ENCODE results near the gene TSC1. TPM values are rescaled to one million over a fixed set of nuclear protein-coding genes. Genes with fewer than 3 reads are reported as not detected.

Gene TSC1
- total RNA-seq, 1 experiment from 2014 or later: 53.5 TPM

DNA sequence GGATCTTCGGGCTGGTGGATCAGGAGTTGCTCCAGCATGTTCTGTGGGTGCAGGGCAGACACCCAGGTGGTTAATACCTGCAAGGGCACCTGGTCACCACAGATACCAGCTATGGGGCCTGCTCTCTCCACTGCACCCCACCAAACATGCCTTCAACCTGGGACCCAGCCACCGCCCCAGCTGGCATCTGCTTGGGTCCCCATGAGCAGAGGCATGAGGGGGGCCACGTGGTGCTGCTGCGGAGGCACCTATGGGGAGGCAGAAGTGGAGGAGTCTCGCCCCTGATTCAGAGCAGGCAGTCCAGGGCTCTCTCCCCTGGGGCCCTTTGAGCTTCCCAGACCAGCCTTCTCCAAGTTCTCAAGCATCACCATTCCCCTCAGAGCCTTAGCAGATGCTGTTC, 69.3 kb downstream of the TSC1 start:
- no peaks in the 10 kb centered on the region for H3K9me3 ChIP-seq
- H3K36me3 ChIP-seq (ENCODE audit: control insufficient read depth, insufficient read depth, low read length): no peaks in the 10 kb centered on the region
- Mint-ChIP-seq H3K9me3 (ENCODE audit: unreplicated experiment) (no peaks in the 10 kb centered on the region), H3K4me1 (ENCODE audit: low read depth, unreplicated experiment) (peaks cover 6% of the 10 kb centered on the region), H3K4me3 (ENCODE audit: unreplicated experiment) (no peak overlapping the region), H3K27ac (ENCODE audit: unreplicated experiment) (no peak overlapping the region), H3K36me3 (ENCODE audit: insufficient read depth, unreplicated experiment) (no peaks in the 10 kb centered on the region), H3K27me3 (ENCODE audit: insufficient read depth, unreplicated experiment) (peaks cover 7% of the 10 kb centered on the region)
- intact Hi-C loops (cut with micrococcal nuclease; ENCODE audit: unreplicated experiment): no loop called here
- BruUV-seq (replicated peaks): no TSS peak
- CTCF ChIA-PET: no interaction called here
- no peak overlapping the region for H3K4me3 ChIP-seq (ENCODE audit: low read depth, low read length)
- POLR2A ChIA-PET: no interaction called here
- H3K27me3 ChIP-seq (replicated peaks; ENCODE audit: control insufficient read depth, insufficient read depth, low read length): no peaks in the 10 kb centered on the region
- DNase-seq: no peak
- no peaks in the 10 kb centered on the region for H3K4me1 ChIP-seq
- TF ChIP-seq, protein P1, sequence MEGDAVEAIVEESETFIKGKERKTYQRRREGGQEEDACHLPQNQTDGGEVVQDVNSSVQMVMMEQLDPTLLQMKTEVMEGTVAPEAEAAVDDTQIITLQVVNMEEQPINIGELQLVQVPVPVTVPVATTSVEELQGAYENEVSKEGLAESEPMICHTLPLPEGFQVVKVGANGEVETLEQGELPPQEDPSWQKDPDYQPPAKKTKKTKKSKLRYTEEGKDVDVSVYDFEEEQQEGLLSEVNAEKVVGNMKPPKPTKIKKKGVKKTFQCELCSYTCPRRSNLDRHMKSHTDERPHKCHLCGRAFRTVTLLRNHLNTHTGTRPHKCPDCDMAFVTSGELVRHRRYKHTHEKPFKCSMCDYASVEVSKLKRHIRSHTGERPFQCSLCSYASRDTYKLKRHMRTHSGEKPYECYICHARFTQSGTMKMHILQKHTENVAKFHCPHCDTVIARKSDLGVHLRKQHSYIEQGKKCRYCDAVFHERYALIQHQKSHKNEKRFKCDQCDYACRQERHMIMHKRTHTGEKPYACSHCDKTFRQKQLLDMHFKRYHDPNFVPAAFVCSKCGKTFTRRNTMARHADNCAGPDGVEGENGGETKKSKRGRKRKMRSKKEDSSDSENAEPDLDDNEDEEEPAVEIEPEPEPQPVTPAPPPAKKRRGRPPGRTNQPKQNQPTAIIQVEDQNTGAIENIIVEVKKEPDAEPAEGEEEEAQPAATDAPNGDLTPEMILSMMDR (IDR thresholded peaks at IDR 0.05; ENCODE audit: insufficient read depth in 1 of 2, low read depth in 1 of 2, low read length in 1 of 2, severe bottlenecking in 1 of 2, unreplicated experiment in 1 of 2): no peak

DNA sequence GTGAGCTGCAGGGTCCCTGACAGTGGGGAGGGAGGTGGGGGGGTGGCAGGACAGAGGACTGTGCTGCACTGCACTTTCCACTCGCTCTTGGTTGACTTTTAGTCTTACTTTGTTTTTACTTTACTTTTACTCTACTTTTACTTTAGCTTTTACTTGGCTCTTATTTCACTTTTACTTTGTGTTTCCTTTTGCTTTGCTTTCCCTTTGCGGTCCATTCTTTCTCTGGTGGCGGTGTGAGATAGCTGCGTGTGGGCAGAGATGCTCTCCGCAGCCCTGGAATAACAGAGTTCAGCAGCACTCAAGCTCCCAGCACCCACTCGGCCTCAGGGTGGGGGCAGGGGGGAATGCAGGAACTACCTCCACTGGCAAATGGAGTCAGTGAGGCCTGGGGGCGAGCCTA, 71.0 kb downstream of the TSC1 start:
- peaks cover 6% of the 10 kb centered on the region for H3K4me1 Mint-ChIP-seq (ENCODE audit: low read depth, unreplicated experiment)

DNA sequence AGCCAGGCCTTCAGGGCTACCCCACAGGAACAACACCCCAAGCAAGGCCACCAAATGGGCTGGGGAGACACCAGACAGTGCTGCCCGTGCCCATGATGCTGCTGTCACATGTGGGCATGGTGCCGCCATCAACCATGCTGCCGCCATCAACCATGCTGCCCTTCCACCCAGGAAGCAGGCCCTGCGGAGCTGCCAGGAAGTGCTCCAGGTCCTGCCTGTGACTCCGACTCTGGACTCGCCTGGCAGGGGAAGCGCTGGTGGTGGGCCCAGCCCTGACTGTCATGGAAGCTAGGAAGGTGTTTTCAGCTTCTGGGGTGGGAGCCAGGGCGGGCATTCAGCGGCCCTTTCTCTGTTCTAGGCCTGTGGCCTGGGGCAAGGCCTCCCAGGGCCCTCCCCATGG, 75.2 kb downstream of the TSC1 start:
- Histone ChIP-seq H3K27me3 (replicated peaks; ENCODE audit: control insufficient read depth, insufficient read depth, low read length) (no peaks in the 10 kb centered on the region), H3K4me3 (ENCODE audit: low read depth, low read length) (no peak overlapping the region), H3K4me1 (no peaks in the 10 kb centered on the region), H3K9me3 (no peaks in the 10 kb centered on the region), H3K36me3 (ENCODE audit: control insufficient read depth, insufficient read depth, low read length) (no peaks in the 10 kb centered on the region)
- no peaks in the 10 kb centered on the region for H3K9me3 Mint-ChIP-seq (ENCODE audit: unreplicated experiment)
- no peaks in the 10 kb centered on the region for H3K36me3 Mint-ChIP-seq (ENCODE audit: insufficient read depth, unreplicated experiment)
- TF ChIP-seq, protein P1 (IDR thresholded peaks at IDR 0.05; ENCODE audit: insufficient read depth in 1 of 2, low read depth in 1 of 2, low read length in 1 of 2, severe bottlenecking in 1 of 2, unreplicated experiment in 1 of 2): no peak
- H3K27me3 Mint-ChIP-seq (ENCODE audit: insufficient read depth, unreplicated experiment): peaks cover 7% of the 10 kb centered on the region
- no peak overlapping the region for H3K4me3 Mint-ChIP-seq (ENCODE audit: unreplicated experiment)
- no peak overlapping the region for H3K27ac Mint-ChIP-seq (ENCODE audit: unreplicated experiment)
- no TSS peak for BruUV-seq (replicated peaks)
- no peak for DNase-seq
- ChIA-PET POLR2A (no interaction called here), CTCF (interaction anchor here (0.6 kb wide), 1 partner anchor 52 kb away, joined by 4 read pairs; no protein-coding TSS in a partner anchor)
- H3K4me1 Mint-ChIP-seq (ENCODE audit: low read depth, unreplicated experiment): peaks cover 6% of the 10 kb centered on the region
- intact Hi-C loops (cut with micrococcal nuclease; ENCODE audit: unreplicated experiment): no loop called here

More for the DNA sequence above, 71.0 kb downstream of the TSC1 start:
- Histone ChIP-seq H3K27me3 (replicated peaks; ENCODE audit: control insufficient read depth, insufficient read depth, low read length) (no peaks in the 10 kb centered on the region), H3K4me1 (no peaks in the 10 kb centered on the region), H3K9me3 (no peaks in the 10 kb centered on the region), H3K36me3 (ENCODE audit: control insufficient read depth, insufficient read depth, low read length) (no peaks in the 10 kb centered on the region), H3K4me3 (ENCODE audit: low read depth, low read length) (no peak overlapping the region)
- Mint-ChIP-seq H3K36me3 (ENCODE audit: insufficient read depth, unreplicated experiment) (no peaks in the 10 kb centered on the region), H3K4me3 (ENCODE audit: unreplicated experiment) (no peak overlapping the region), H3K9me3 (ENCODE audit: unreplicated experiment) (no peaks in the 10 kb centered on the region), H3K27me3 (ENCODE audit: insufficient read depth, unreplicated experiment) (peaks cover 7% of the 10 kb centered on the region), H3K27ac (ENCODE audit: unreplicated experiment) (no peak overlapping the region)
- ChIA-PET POLR2A (no interaction called here), CTCF (no interaction called here)
- BruUV-seq (replicated peaks): no TSS peak
- DNase-seq: no peak
- intact Hi-C loops (cut with micrococcal nuclease; ENCODE audit: unreplicated experiment): no loop called here
- TF ChIP-seq, protein P1 (IDR thresholded peaks at IDR 0.05; ENCODE audit: insufficient read depth in 1 of 2, low read depth in 1 of 2, low read length in 1 of 2, severe bottlenecking in 1 of 2, unreplicated experiment in 1 of 2): no peak

Data from Caco-2 (cell line).